GM12891 (cell line): ENCODE measurements around the gene CMIP.

Source experiments
- POLR2A ChIP-seq: IDR thresholded peaks from 2 replicates; pipeline ENCODE4 v1.6.1; 2011; ENCODE audit warnings: low read depth, low read length, control low read depth
- POU2F2 ChIP-seq: IDR thresholded peaks from 2 replicates; pipeline ENCODE4 v1.6.1; 2011; ENCODE audit warnings: low read depth, mild to moderate bottlenecking, control low read depth, low read length, moderate library complexity

DNA sequence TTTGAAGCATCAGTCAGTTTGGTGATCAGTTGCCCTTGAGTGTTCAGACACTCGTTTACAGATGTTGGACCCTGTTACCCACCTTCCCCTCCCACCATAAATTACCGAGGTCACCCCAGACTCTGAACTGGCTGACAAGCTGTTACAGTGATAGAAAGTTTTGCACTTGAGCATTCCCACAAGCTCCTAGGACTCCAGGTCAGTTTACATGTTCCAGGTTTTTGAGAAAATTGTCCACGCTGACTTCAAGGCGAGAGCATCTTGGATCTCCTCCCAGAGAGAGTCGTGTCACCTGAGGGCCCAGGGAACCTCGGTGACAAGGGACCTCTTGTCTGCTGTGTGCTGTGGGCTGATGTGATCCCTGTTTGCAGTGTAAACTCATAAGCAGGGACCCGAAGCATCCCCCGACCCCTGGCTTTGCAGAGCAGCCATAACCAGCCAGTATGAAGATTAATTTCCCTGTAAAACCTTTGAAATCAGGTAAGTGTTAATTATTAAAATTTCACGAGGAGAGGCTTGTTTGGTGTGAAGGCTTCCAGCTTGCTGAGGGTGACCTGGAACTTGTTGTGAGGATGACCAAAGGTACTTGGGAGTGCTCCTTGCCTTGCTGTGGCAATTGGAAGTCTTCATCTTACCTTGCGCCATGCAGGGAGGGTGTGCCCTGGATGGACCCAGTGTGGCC, 91.2 kb downstream of the CMIP start:
- no peak for TF ChIP-seq POU2F2
- TF ChIP-seq POLR2A = no peak
